Measurements from ENCODE around the gene ARHGAP33. TPM values are rescaled to one million over a fixed set of nuclear protein-coding genes. Genes with fewer than 3 reads are reported as not detected.

The ARHGAP33 gene
- 123 TPM for total RNA-seq

GRCh38 chr19:35775298-35776101 is at the start of gene ARHGAP33:
Gene ARHGAP33 (plus strand): TSS chr19:35775564. CDS start chr19:35775659, 95 bp downstream.

GRCh38 chr19:35742121-35742724 is 33.1 kb upstream of the ARHGAP33 start, which contains the start of gene IGFLR1:
Gene IGFLR1 (minus strand): TSS chr19:35742452. CDS start chr19:35741180, 1,272 bp downstream.

GRCh38 chr19:35745328-35746086 is 29.9 kb upstream of the ARHGAP33 start, which contains the start of the genes PSENEN and U2AF1L4:
Gene PSENEN (plus strand): TSS chr19:35745651. CDS start chr19:35745931, 280 bp downstream.
Gene U2AF1L4 (minus strand): TSS chr19:35745418. CDS start chr19:35745391, 27 bp downstream.

GRCh38 chr19:35748106-35749020 is 27.0 kb upstream of the ARHGAP33 start, which contains the start of gene LIN37:
Gene LIN37 (plus strand): TSS chr19:35748576. CDS start chr19:35748725, 149 bp downstream.

GRCh38 chr19:35756377-35757230 is 18.8 kb upstream of the ARHGAP33 start, which contains the start of gene HSPB6:
Gene HSPB6 (minus strand): TSS chr19:35757029. CDS start chr19:35757008, 21 bp downstream.

GRCh38 chr19:35757749-35758608 is 17.4 kb upstream of the ARHGAP33 start, which contains the start of gene PROSER3:
Gene PROSER3 (plus strand): TSS chr19:35758176. CDS start chr19:35758216, 40 bp downstream.

GRCh38 chr19:35812220-35813042 is 37.1 kb downstream of the ARHGAP33 start, which contains the start of gene PRODH2:
Gene PRODH2 (minus strand): TSS chr19:35812845. CDS start chr19:35812805, 40 bp downstream.

Other genes with a start within 250 kb of the ARHGAP33 start
- not detected for gene SBSN, start 247.3 kb upstream of the ARHGAP33 start, total RNA-seq
- gene GAPDHS, start 242.1 kb upstream of the ARHGAP33 start, total RNA-seq: not detected
- gene TMEM147, start 229.9 kb upstream of the ARHGAP33 start, total RNA-seq: 39.8 TPM
- not detected for gene ATP4A, start 211.9 kb upstream of the ARHGAP33 start, total RNA-seq
- not detected for gene PMIS2, start 189.4 kb upstream of the ARHGAP33 start, total RNA-seq
- 7.5 TPM for gene HAUS5, start 162.8 kb upstream of the ARHGAP33 start, total RNA-seq
- gene RBM42, start 146.5 kb upstream of the ARHGAP33 start, total RNA-seq: 18.8 TPM
- gene ETV2, start 133.8 kb upstream of the ARHGAP33 start, total RNA-seq: 0.94 TPM
- 115 TPM for gene COX6B1, start 127.2 kb upstream of the ARHGAP33 start, total RNA-seq
- gene UPK1A, start 109.0 kb upstream of the ARHGAP33 start, total RNA-seq: not detected
- gene ZBTB32, start 71.0 kb upstream of the ARHGAP33 start, total RNA-seq: not detected
- 11.6 TPM for gene KMT2B, start 57.6 kb upstream of the ARHGAP33 start, total RNA-seq
- gene IGFLR1, start 33.1 kb upstream of the ARHGAP33 start, total RNA-seq: 0.94 TPM
- gene U2AF1L4, start 30.1 kb upstream of the ARHGAP33 start, total RNA-seq: 5.3 TPM
- 8.8 TPM for gene PSENEN, start 29.9 kb upstream of the ARHGAP33 start, total RNA-seq
- gene LIN37, start 27.0 kb upstream of the ARHGAP33 start, total RNA-seq: 16.9 TPM
- not detected for gene HSPB6, start 18.5 kb upstream of the ARHGAP33 start, total RNA-seq
- 5.9 TPM for gene PROSER3, start 17.4 kb upstream of the ARHGAP33 start, total RNA-seq
- gene PRODH2, start 37.3 kb downstream of the ARHGAP33 start, total RNA-seq: not detected
- gene NPHS1, start 76.9 kb downstream of the ARHGAP33 start, total RNA-seq: not detected
- 0.94 TPM for gene KIRREL2, start 81.3 kb downstream of the ARHGAP33 start, total RNA-seq
- 197 TPM for gene APLP1, start 93.0 kb downstream of the ARHGAP33 start, total RNA-seq
- gene NFKBID, start 125.0 kb downstream of the ARHGAP33 start, total RNA-seq: 3.8 TPM
- gene HCST, start 127.0 kb downstream of the ARHGAP33 start, total RNA-seq: 1.6 TPM
- 3.4 TPM for gene TYROBP, start 132.7 kb downstream of the ARHGAP33 start, total RNA-seq
- 15.7 TPM for gene LRFN3, start 160.8 kb downstream of the ARHGAP33 start, total RNA-seq
- gene SDHAF1, start 219.6 kb downstream of the ARHGAP33 start, total RNA-seq: 13.5 TPM
- 0.63 TPM for gene SYNE4, start 233.2 kb downstream of the ARHGAP33 start, total RNA-seq
- 9.7 TPM for gene ALKBH6, start 238.6 kb downstream of the ARHGAP33 start, total RNA-seq